Colonic mucosa (tissue), 4 donors: ENCODE results near the gene RAP2B. TPM values are rescaled to one million over a fixed set of nuclear protein-coding genes. Genes with fewer than 3 reads are reported as not detected.
"Not testable (repeated sequence)": the region's sequence is repeated elsewhere in the genome, so short reads cannot be mapped to it uniquely, and the experiment has no call there.

ENCODE experiments used
- DNase-seq: peaks from one replicate; pipeline ENCODE4 v3.0.0-alpha.2; 2020
- H3K27ac ChIP-seq: fragments of 200-600 bp; one replicate; pipeline ENCODE4 v1.8.0; 2021
- H3K27me3 ChIP-seq: fragments of 200-600 bp; one replicate; pipeline ENCODE4 v1.8.0; 2021
- H3K36me3 ChIP-seq: fragments of 200-600 bp; one replicate; pipeline ENCODE4 v1.8.0; 2021
- H3K4me1 ChIP-seq: fragments of 200-600 bp; one replicate; pipeline ENCODE4 v1.8.0; 2021; ENCODE audit warnings: mild to moderate bottlenecking
- H3K4me3 ChIP-seq: fragments of 200-600 bp; one replicate; pipeline ENCODE4 v1.8.0; 2021
- H3K9ac ChIP-seq, 2 donors: one replicate each; pipeline ENCODE4 v1.7.0; 2013; ENCODE audit warnings: control low read depth in 2 of 2, low read depth in 2 of 2, low read length in 2 of 2
- H3K9me3 ChIP-seq: fragments of 200-600 bp; one replicate; pipeline ENCODE4 v1.8.0; 2021
- intact Hi-C: fragments of 100-400 bp; cut with DNase I; formaldehyde crosslinking; loops from one replicate; pipeline ENCODE4 v1.14.1; 2022
- total RNA-seq, 2 donors: library from RNA; stranded (reverse); fragmentation: NEBNext Ultra II Directional in 1 of 2; extraction: Animal tissue kit (Norgen Biotek cat#: 25700) in 1 of 2; gene quantifications; one replicate each; pipeline ENCODE4 v1.2.1, GENCODE V29; 2021
- TF ChIP-seq, protein P1 (sequence below): fragments of 200-600 bp; IDR thresholded peaks from one replicate; pipeline ENCODE4 v1.8.0; 2022; ENCODE audit warnings: antibody characterized with exemption, mild to moderate bottlenecking
- donor health status: healthy.
- donor health status: DM: no; HTN: no; CAD: no.
- donor health status: DM: no; HTN: no; CAD: no.

RAP2B gene
- total RNA-seq, 2 donors from 2014 or later: 10.6 to 23.5 TPM

DNA sequence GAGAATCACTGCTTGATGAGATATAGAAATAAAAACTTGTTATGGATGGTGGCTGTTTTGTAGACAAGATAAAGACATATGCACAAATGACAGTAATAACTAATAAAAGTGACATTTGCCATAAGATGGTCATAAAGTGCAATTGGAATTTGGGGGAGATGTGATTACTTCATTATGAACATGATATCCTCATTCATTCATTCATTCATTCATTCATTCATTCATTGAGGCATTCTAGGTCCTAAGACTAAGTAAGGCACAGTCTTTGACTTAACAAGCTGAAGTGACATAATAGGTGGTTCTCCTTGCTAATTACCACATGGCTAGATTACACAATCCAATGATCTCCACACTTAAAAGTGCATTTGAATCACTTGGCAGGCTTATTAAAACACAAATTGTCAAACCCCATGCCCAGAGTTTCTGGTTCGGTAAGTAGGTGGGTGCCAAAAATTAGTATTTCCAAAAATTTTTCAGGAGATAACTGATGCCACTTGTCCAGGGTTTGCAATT is 18.9 kb downstream of the RAP2B start:
- no peak overlapping the region for H3K9ac ChIP-seq
- no peaks in the 10 kb centered on the region for H3K27me3 ChIP-seq
- no peaks in the 10 kb centered on the region for H3K4me1 ChIP-seq
- H3K36me3 ChIP-seq: no peaks in the 10 kb centered on the region
- TF ChIP-seq, protein P1, sequence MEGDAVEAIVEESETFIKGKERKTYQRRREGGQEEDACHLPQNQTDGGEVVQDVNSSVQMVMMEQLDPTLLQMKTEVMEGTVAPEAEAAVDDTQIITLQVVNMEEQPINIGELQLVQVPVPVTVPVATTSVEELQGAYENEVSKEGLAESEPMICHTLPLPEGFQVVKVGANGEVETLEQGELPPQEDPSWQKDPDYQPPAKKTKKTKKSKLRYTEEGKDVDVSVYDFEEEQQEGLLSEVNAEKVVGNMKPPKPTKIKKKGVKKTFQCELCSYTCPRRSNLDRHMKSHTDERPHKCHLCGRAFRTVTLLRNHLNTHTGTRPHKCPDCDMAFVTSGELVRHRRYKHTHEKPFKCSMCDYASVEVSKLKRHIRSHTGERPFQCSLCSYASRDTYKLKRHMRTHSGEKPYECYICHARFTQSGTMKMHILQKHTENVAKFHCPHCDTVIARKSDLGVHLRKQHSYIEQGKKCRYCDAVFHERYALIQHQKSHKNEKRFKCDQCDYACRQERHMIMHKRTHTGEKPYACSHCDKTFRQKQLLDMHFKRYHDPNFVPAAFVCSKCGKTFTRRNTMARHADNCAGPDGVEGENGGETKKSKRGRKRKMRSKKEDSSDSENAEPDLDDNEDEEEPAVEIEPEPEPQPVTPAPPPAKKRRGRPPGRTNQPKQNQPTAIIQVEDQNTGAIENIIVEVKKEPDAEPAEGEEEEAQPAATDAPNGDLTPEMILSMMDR: no peak
- DNase-seq: no peak
- no peaks in the 10 kb centered on the region for H3K9me3 ChIP-seq
- intact Hi-C loops: no loop called here
- no peak overlapping the region for H3K4me3 ChIP-seq
- no peak overlapping the region for H3K27ac ChIP-seq

DNA sequence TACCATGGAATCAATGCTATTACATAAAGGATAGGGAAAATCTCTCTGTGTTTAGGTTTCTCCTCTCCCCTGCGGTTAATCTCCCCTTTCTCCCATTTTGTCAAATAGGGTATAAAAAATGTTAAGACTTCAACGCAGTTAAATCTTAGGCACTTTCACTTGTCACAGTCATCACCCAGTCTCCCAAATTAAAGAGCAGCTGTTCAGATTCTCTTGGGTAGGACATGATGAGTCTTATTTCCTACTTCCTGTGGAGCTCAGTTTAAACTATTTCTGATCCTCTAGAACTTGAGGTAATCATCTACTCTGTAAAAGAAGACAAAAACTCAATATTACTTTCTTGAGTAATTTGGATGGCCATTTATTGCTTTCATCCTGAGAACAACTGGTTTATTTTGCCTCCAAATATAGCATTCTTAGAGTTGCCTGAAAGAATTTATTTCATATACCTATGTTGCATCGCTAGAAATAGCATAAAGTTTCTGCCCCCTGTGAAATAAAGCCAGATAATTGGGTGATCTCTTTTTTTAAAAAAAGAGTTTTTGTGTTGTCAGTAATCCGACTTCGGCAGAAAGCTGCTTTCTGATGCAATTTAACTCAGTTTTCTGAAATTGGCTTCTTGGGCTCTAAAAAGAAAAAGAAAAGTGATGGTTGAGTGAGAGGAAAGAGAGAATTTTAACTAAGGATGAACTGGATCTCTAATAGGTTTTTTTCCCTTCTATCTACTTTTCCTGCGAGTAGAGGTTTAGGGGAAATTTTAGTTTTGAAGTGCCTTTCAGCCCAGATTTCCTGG is 20.7 kb downstream of the RAP2B start:
- Histone ChIP-seq H3K4me3 (no peak overlapping the region), H3K27me3 (no peaks in the 10 kb centered on the region), H3K36me3 (no peaks in the 10 kb centered on the region), H3K9ac (no peak overlapping the region), H3K27ac (no peak overlapping the region), H3K9me3 (no peaks in the 10 kb centered on the region), H3K4me1 (no peaks in the 10 kb centered on the region)
- TF ChIP-seq, protein P1: no peak
- intact Hi-C loops: no loop called here
- no peak for DNase-seq

DNA sequence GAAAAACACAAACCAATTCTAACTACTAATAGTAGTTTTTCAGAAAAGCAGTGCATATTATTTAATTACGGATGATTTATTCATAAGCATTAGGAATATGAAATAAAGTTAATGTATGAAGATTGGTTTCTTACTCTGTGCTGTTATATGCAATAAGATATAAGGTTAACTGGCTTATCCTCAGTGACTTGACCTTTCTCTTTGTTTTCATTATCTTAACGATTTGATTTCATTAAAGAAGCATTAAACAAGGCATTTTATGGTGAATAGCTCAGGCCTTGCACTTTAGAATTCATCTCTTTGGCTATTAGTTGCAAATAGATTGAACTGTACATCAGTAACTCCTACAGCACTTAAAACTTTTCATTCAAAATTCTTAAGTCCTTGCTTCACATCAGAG is 28.9 kb downstream of the RAP2B start:
- no peak overlapping the region for H3K27ac ChIP-seq
- no peaks in the 10 kb centered on the region for H3K27me3 ChIP-seq
- no peaks in the 10 kb centered on the region for H3K36me3 ChIP-seq
- intact Hi-C loops: no loop called here
- no peak overlapping the region for H3K9ac ChIP-seq
- DNase-seq: no peak
- H3K9me3 ChIP-seq: no peaks in the 10 kb centered on the region
- H3K4me1 ChIP-seq: no peaks in the 10 kb centered on the region
- TF ChIP-seq, protein P1: no peak
- H3K4me3 ChIP-seq: no peak overlapping the region

DNA sequence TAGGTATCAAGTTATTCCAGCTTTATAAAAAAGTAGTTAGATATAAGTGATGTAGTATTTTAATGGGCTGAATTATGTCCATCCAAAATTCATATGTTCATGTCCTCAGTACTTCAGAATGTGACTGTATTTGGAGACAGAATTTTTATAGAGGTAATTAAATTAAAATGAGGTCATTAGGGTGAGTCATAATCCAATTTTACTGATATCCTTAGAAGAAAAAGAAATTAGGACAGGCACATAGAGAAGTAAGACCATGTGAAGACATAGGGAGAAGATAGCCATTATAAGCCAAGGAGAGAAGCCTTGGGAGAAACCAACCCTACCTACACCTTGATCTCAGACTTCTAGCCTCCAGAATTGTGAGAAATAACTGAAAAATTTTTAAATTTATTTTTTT is 30.3 kb downstream of the RAP2B start:
- Histone ChIP-seq H3K27me3 (no peaks in the 10 kb centered on the region), H3K9ac (no peak overlapping the region), H3K4me1 (no peaks in the 10 kb centered on the region), H3K9me3 (no peaks in the 10 kb centered on the region), H3K4me3 (no peak overlapping the region), H3K27ac (no peak overlapping the region), H3K36me3 (no peaks in the 10 kb centered on the region)
- TF ChIP-seq, protein P1: no peak
- intact Hi-C loops: no loop called here
- no peak for DNase-seq

DNA sequence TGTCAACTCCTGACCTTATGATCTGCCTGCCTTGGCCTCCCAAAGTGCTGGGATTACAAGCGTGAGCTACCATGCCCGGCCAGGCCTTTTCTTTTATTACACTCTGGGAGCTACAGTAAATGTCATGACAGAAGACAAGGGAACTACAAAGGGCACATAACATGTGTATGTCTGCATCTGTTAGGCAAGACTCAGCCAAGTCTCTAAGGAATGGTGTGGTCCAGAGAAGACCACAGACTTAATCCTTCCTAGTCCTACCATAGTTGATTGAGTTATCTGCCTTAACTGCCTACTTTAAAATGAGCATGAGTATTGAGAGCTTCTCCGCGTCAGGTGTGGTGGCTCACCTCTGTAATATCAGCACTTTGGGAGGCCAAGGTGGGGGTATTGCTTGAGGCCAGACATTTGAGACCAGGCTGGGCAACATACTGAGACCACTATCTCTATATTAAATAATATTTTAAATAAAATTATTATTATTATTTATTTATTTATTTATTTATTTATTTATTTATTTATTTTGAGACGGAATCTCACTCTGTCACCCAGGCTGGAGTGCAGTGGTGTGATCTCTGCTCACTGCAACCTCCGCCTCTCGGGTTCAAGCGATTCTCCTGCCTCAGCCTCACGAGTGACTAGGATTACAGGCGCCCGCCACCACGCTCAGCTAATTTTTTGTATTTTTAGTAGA is 31.9 kb downstream of the RAP2B start:
- H3K4me1 ChIP-seq, H3K36me3 ChIP-seq, H3K4me3 ChIP-seq, H3K27ac ChIP-seq, intact Hi-C loops, H3K9me3 ChIP-seq, DNase-seq, H3K27me3 ChIP-seq, H3K9ac ChIP-seq: not testable (repeated sequence)
